Measurements from ENCODE around the gene USP37.

Gene USP37

DNA sequence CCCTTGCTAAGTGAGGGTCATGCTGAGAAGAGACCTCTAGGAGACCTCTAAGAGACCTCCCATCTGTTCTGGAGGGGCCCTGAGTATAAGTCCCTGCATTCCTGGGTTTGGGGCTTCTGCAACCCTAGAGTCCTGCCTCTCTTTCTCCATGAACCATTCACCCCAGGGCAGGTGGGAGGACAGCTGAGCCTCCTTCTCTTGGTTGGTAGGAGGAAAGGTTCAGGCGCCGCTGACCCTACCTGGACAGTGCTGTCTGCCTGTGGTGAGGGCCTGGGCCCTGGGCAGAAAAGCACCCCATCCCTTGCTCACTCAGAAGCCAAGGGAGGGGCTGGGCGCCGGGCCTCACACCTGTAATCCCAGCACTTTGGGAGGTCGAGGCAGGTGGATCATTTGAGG is 149.8 kb downstream of the USP37 start:
- Histone ChIP-seq H3K4me2 (ENCODE audit: low read depth, low read length, poor library complexity, severe bottlenecking) (no peak overlapping the region), H2AFZ (ENCODE audit: low read depth, low read length, severe bottlenecking) (no peak overlapping the region), H3K27ac (ENCODE audit: low read depth, low read length) (no peak overlapping the region), H3K36me3 (ENCODE audit: low read length) (no peaks in the 10 kb centered on the region), H3K4me3 (ENCODE audit: insufficient read depth, low read length, poor library complexity, severe bottlenecking) (no peak overlapping the region), H3K9me2 (replicated peaks; ENCODE audit: insufficient read depth, low read length) (no peaks in the 10 kb centered on the region), H3K9ac (ENCODE audit: low read length) (no peak overlapping the region), H3F3A (ENCODE audit: insufficient read depth) (no peaks in the 10 kb centered on the region), H3K79me2 (ENCODE audit: insufficient read depth, low read length) (no peaks in the 10 kb centered on the region), H3K9me3 (ENCODE audit: insufficient read depth, low read length) (no peaks in the 10 kb centered on the region), H3K27me3 (ENCODE audit: low read length) (no peaks in the 10 kb centered on the region), H4K20me1 (ENCODE audit: low read depth, low read length) (no peaks in the 10 kb centered on the region)
- TF ChIP-seq CTCF (IDR thresholded peaks at IDR 0.05; ENCODE audit: insufficient read depth, low read length, poor library complexity, severe bottlenecking) (no peak), EZH2phosphoT487 (conservative IDR thresholded peaks at IDR 0.05; ENCODE audit: low read length) (no peak)

- H3K4me2 ChIP-seq (ENCODE audit: low read depth, low read length, poor library complexity, severe bottlenecking) = no peak overlapping the region
- H2AFZ ChIP-seq (ENCODE audit: low read depth, low read length, severe bottlenecking) = no peak overlapping the region
Observed at GRCh38 chr2:218407717-218408116, 160.4 kb downstream of the USP37 start.

GRCh38 chr2:218406949-218407618 is 161.1 kb downstream of the USP37 start:
- Histone ChIP-seq H3K27ac (ENCODE audit: low read depth, low read length) (peak overlapping the region; percentile 36), H3K36me3 (ENCODE audit: low read length) (no peaks in the 10 kb centered on the region), H3K79me2 (ENCODE audit: insufficient read depth, low read length) (no peaks in the 10 kb centered on the region; the same call in 1 of the 2 replicates), H3F3A (ENCODE audit: insufficient read depth) (peaks cover 14% of the 10 kb centered on the region), H2AFZ (ENCODE audit: low read depth, low read length, severe bottlenecking) (peak overlapping the region; percentile 97), H3K4me2 (ENCODE audit: low read depth, low read length, poor library complexity, severe bottlenecking) (peak overlapping the region; percentile 86), H4K20me1 (ENCODE audit: low read depth, low read length) (no peaks in the 10 kb centered on the region), H3K27me3 (ENCODE audit: low read length) (no peaks in the 10 kb centered on the region), H3K9ac (ENCODE audit: low read length) (peak overlapping the region; percentile 61), H3K9me2 (replicated peaks; ENCODE audit: insufficient read depth, low read length) (no peaks in the 10 kb centered on the region), H3K9me3 (ENCODE audit: insufficient read depth, low read length) (no peaks in the 10 kb centered on the region), H3K4me3 (ENCODE audit: insufficient read depth, low read length, poor library complexity, severe bottlenecking) (peak overlapping the region; percentile 41)
- TF ChIP-seq EZH2phosphoT487 (conservative IDR thresholded peaks at IDR 0.05; ENCODE audit: low read length) = no peak

More at GRCh38 chr2:218407717-218408116, 160.4 kb downstream of the USP37 start:
- H3K9me3 ChIP-seq (ENCODE audit: insufficient read depth, low read length) = no peaks in the 10 kb centered on the region
- no peak overlapping the region for H3K4me3 ChIP-seq (ENCODE audit: insufficient read depth, low read length, poor library complexity, severe bottlenecking)
- no peaks in the 10 kb centered on the region for H4K20me1 ChIP-seq (ENCODE audit: low read depth, low read length)
- no peaks in the 10 kb centered on the region for H3K9me2 ChIP-seq (replicated peaks; ENCODE audit: insufficient read depth, low read length)
- no peaks in the 10 kb centered on the region for H3K27me3 ChIP-seq (ENCODE audit: low read length)
- peaks cover 14% of the 10 kb centered on the region for H3F3A ChIP-seq (ENCODE audit: insufficient read depth)
- no peaks in the 10 kb centered on the region for H3K36me3 ChIP-seq (ENCODE audit: low read length)
- no peak overlapping the region for H3K27ac ChIP-seq (ENCODE audit: low read depth, low read length)
- no peaks in the 10 kb centered on the region for H3K79me2 ChIP-seq (ENCODE audit: insufficient read depth, low read length)
- TF ChIP-seq CTCF (IDR thresholded peaks at IDR 0.05; ENCODE audit: insufficient read depth, low read length, poor library complexity, severe bottlenecking) = no peak
- TF ChIP-seq EZH2phosphoT487 (conservative IDR thresholded peaks at IDR 0.05; ENCODE audit: low read length) = no peak
- no peak overlapping the region for H3K9ac ChIP-seq (ENCODE audit: low read length)

GRCh38 chr2:218406209-218406948 is 161.8 kb downstream of the USP37 start:
- H3K4me3 ChIP-seq (ENCODE audit: insufficient read depth, low read length, poor library complexity, severe bottlenecking) = peak overlapping the region; percentile 55
- no peaks in the 10 kb centered on the region for H3K36me3 ChIP-seq (ENCODE audit: low read length)
- no peaks in the 10 kb centered on the region for H3K9me3 ChIP-seq (ENCODE audit: insufficient read depth, low read length)
- H3K79me2 ChIP-seq (ENCODE audit: insufficient read depth, low read length) = peaks cover under 1% of the 10 kb centered on the region; the same call in 1 of the 2 replicates
- peak overlapping the region; percentile 58 for H3K27ac ChIP-seq (ENCODE audit: low read depth, low read length)
- no peaks in the 10 kb centered on the region for H3K9me2 ChIP-seq (replicated peaks; ENCODE audit: insufficient read depth, low read length)
- peak overlapping the region; percentile 61 for H3K9ac ChIP-seq (ENCODE audit: low read length)
- H3F3A ChIP-seq (ENCODE audit: insufficient read depth) = peaks cover 14% of the 10 kb centered on the region
- H3K27me3 ChIP-seq (ENCODE audit: low read length) = no peaks in the 10 kb centered on the region
- peak overlapping the region; percentile 97 for H2AFZ ChIP-seq (ENCODE audit: low read depth, low read length, severe bottlenecking)
- peak overlapping the region; percentile 86 for H3K4me2 ChIP-seq (ENCODE audit: low read depth, low read length, poor library complexity, severe bottlenecking)
- no peak for TF ChIP-seq EZH2phosphoT487 (conservative IDR thresholded peaks at IDR 0.05; ENCODE audit: low read length)
- TF ChIP-seq CTCF (IDR thresholded peaks at IDR 0.05; ENCODE audit: insufficient read depth, low read length, poor library complexity, severe bottlenecking) = peak; percentile 75
- H4K20me1 ChIP-seq (ENCODE audit: low read depth, low read length) = no peaks in the 10 kb centered on the region
